GM12878 (cell line): ENCODE data around the gene BRAT1.

Experiments used
- CREB1 ChIP-seq: IDR thresholded peaks from 2 replicates; pipeline ENCODE4 v1.6.1; 2012; ENCODE audit warnings: low read depth, mild to moderate bottlenecking, inconsistent platforms
- CTCF ChIP-seq, 3 experiments: IDR thresholded peaks in 2 of 3; conservative IDR thresholded peaks in 1 of 3; 2 replicates each; pipeline ENCODE4 v1.5.1; 2011; ENCODE audit warnings: low read depth in 3 of 3, low read length in 3 of 3, mild to moderate bottlenecking in 3 of 3, control low read depth in 2 of 3, moderate library complexity in 2 of 3, inconsistent platforms in 1 of 3, mixed read lengths in 1 of 3; ENCODE audit not compliant: control insufficient read depth in 2 of 3, insufficient read depth in 1 of 3; ENCODE audit errors: extremely low read depth in 1 of 3
- NRF1 ChIP-seq: conservative IDR thresholded peaks from 2 replicates; pipeline ENCODE4 v1.6.1; 2011; ENCODE audit warnings: mild to moderate bottlenecking, low read depth, low read length, improper control_type of control experiment
- POLR2A ChIP-seq: IDR thresholded peaks from 2 replicates; pipeline ENCODE4 v1.6.1; 2011; ENCODE audit warnings: low read depth, mild to moderate bottlenecking, low read length
- ZBTB40 ChIP-seq: fragments of 450-650 bp; IDR thresholded peaks from 2 replicates; pipeline ENCODE4 v1.6.1; 2016; ENCODE audit warnings: mild to moderate bottlenecking, moderate library complexity, borderline replicate concordance

- no peak for TF ChIP-seq CREB1
- no peak for TF ChIP-seq ZBTB40
- TF ChIP-seq NRF1, result no peak
- no peak for TF ChIP-seq CTCF (IDR thresholded peaks at IDR 0.05 in 2 of 3, conservative IDR thresholded peaks at IDR 0.05 in 1 of 3; ENCODE audit: control insufficient read depth in 2 of 3, extremely low read depth in 1 of 3, insufficient read depth in 1 of 3, low read depth in 3 of 3, low read length in 3 of 3)
- TF ChIP-seq POLR2A, result no peak
Observed at GRCh38 chr7:2596464-2597272, 41.3 kb upstream of the BRAT1 start.
